SK-N-SH (cell line): Measurements from ENCODE around the gene GTF2H4. TPM values are rescaled to one million over a fixed set of nuclear protein-coding genes. Genes with fewer than 3 reads are reported as not detected.

ENCODE experiments used
- CTCF ChIA-PET: fragments of 300-600, 350-600 bp; formaldehyde crosslinking; extraction: SDS; loops from one replicate; lab custom pipeline; 2021; lab: Yijun Ruan, JAX
- POLR2A ChIA-PET: fragments of 350-600 bp; sonication (Branson Sonifier 250); formaldehyde crosslinking; extraction: SDS; loops from one replicate; lab custom pipeline; 2020; ENCODE audit warnings: antibody characterized with exemption, inconsistent platforms; lab: Yijun Ruan, JAX
- DNase-seq: peaks from one replicate; pipeline ENCODE4 v3.0.0; 2012
- H2AFZ ChIP-seq: fragments of 200-600 bp; sonication (generic); 2 replicates; pipeline ENCODE4 v1.8.1; 2016; ENCODE audit warnings: antibody characterized with exemption, mild to moderate bottlenecking, low read depth
- H3F3A ChIP-seq: fragments of 200-600 bp; sonication (generic); replicated peaks from 2 replicates; pipeline ENCODE3; 2016; ENCODE audit warnings: antibody characterized with exemption, mild to moderate bottlenecking; ENCODE audit not compliant: insufficient read depth
- H3K27ac ChIP-seq, 2 experiments: fragments of 200-500 bp in 1 of 2; fragments of 200-600 bp in 1 of 2; sonication (Bioruptor generic) in 1 of 2; sonication (generic), shearing (Covaris generic) in 1 of 2; 2 replicates each; pipeline versions ENCODE4 v1.5.1 to v1.6.1; 2014 to 2016; ENCODE audit warnings: low read depth in 2 of 2, inconsistent platforms in 1 of 2, low read length in 1 of 2, mild to moderate bottlenecking in 1 of 2, mixed read lengths in 1 of 2
- H3K27me3 ChIP-seq: fragments of 200-600 bp; sonication (generic), shearing (Covaris generic); 2 replicates; pipeline ENCODE4 v1.6.1; 2016; ENCODE audit warnings: mixed run types; ENCODE audit not compliant: insufficient read depth
- H3K36me3 ChIP-seq, 2 experiments: fragments of 200-500 bp in 1 of 2; fragments of 200-600 bp in 1 of 2; sonication (Bioruptor generic) in 1 of 2; sonication (generic) in 1 of 2; replicated peaks in 1 of 2; 2 replicates each; pipeline versions ENCODE3 to v1.5.1; 2014 to 2016; ENCODE audit warnings: low read length in 1 of 2, mild to moderate bottlenecking in 1 of 2; ENCODE audit not compliant: insufficient read depth in 2 of 2, control insufficient read depth in 1 of 2
- H3K4me1 ChIP-seq, 2 experiments: fragments of 200-500 bp in 1 of 2; fragments of 200-600 bp in 1 of 2; sonication (Bioruptor generic) in 1 of 2; sonication (generic), shearing (Covaris generic) in 1 of 2; 2 replicates each; pipeline versions ENCODE4 v1.5.1 to v1.6.1; 2014 to 2016; ENCODE audit warnings: low read depth in 1 of 2, low read length in 1 of 2, mixed run types in 1 of 2; ENCODE audit not compliant: insufficient read depth in 2 of 2, control insufficient read depth in 1 of 2
- H3K4me2 ChIP-seq: fragments of 200-600 bp; sonication (generic), shearing (Covaris generic); 2 replicates; pipeline ENCODE4 v1.6.1; 2017; ENCODE audit warnings: mixed run types
- H3K4me3 ChIP-seq, 2 experiments: fragments of 200-500 bp in 1 of 2; fragments of 200-600 bp in 1 of 2; sonication (Bioruptor generic) in 1 of 2; sonication (generic), shearing (Covaris generic) in 1 of 2; 2 replicates each; pipeline versions ENCODE4 v1.5.1 to v1.8.1; 2014 to 2016; ENCODE audit warnings: low read depth in 2 of 2, inconsistent platforms in 1 of 2, low read length in 1 of 2, mild to moderate bottlenecking in 1 of 2, mixed read lengths in 1 of 2, moderate library complexity in 1 of 2
- H3K79me2 ChIP-seq: fragments of 200-600 bp; sonication (generic); 2 replicates; pipeline ENCODE4 v1.8.1; 2017; ENCODE audit warnings: mild to moderate bottlenecking; ENCODE audit not compliant: insufficient read depth
- H3K9ac ChIP-seq: fragments of 200-600 bp; sonication (generic); 2 replicates; pipeline ENCODE4 v1.6.1; 2017; ENCODE audit warnings: mixed run types
- H3K9me2 ChIP-seq: fragments of 200-600 bp; sonication (generic); 2 replicates; pipeline ENCODE4 v1.6.1; 2017; ENCODE audit warnings: mixed run types
- H3K9me3 ChIP-seq: fragments of 200-600 bp; sonication (generic); 2 replicates; pipeline ENCODE4 v1.6.1; 2017; ENCODE audit warnings: mixed run types, mild to moderate bottlenecking, moderate library complexity
- H4K20me1 ChIP-seq: fragments of 200-600 bp; sonication (generic); 2 replicates; pipeline ENCODE4 v1.6.1; 2017; ENCODE audit warnings: mild to moderate bottlenecking, mixed run types; ENCODE audit not compliant: insufficient read depth
- ELF1 ChIP-seq: IDR thresholded peaks from 2 replicates; pipeline ENCODE4 v1.4.0; 2012
- EP300 ChIP-seq, 2 experiments: IDR thresholded peaks; 2 replicates each; pipeline versions ENCODE4 v1.4.0 to v1.6.1; 2012; ENCODE audit warnings: borderline replicate concordance in 1 of 2, low read depth in 1 of 2, low read length in 1 of 2
- GABPA ChIP-seq: IDR thresholded peaks from 2 replicates; pipeline ENCODE4 v1.4.0; 2012; ENCODE audit warnings: low read depth, mild to moderate bottlenecking
- GATA2 ChIP-seq: sonication (generic); formaldehyde crosslinking; IDR thresholded peaks from 2 replicates; pipeline ENCODE4 v1.5.0; 2020; ENCODE audit warnings: mild to moderate bottlenecking, missing genetic modification reagents
- MXI1 ChIP-seq: IDR thresholded peaks from 2 replicates; pipeline ENCODE4 v1.6.1; 2012; ENCODE audit warnings: mild to moderate bottlenecking, low read depth, low read length, improper control_type of control experiment
- NRF1 ChIP-seq: IDR thresholded peaks from 2 replicates; pipeline ENCODE4 v1.6.1; 2012; ENCODE audit warnings: low read depth, mild to moderate bottlenecking, low read length
- POLR2AphosphoS5 ChIP-seq: IDR thresholded peaks from 2 replicates; pipeline ENCODE4 v1.6.1; 2012; ENCODE audit warnings: low read depth, low read length
- SMC3 ChIP-seq: IDR thresholded peaks from 2 replicates; pipeline ENCODE4 v1.6.1; 2012; ENCODE audit warnings: low read depth, low read length, improper control_type of control experiment
- TAF1 ChIP-seq: IDR thresholded peaks from 2 replicates; pipeline ENCODE4 v1.6.1; 2012; ENCODE audit warnings: low read depth, mild to moderate bottlenecking, low read length, moderate library complexity, borderline replicate concordance
- TCF12 ChIP-seq: IDR thresholded peaks from 2 replicates; pipeline ENCODE4 v1.4.0; 2012
- WGBS: methylation state at CpG from one replicate; pipeline ENCODE4 v1.1.6; 2017; ENCODE audit warnings: low lambda C conversion rate; 5-methylcytosine and 5-hydroxymethylcytosine counted together
- polyA plus RNA-seq, 3 experiments: library from polyadenylated mRNA; depleted of rRNA; stranded (reverse); fragments of >200 nt; gene quantifications; 2 replicates each; pipeline ENCODE4 v1.2.3, GENCODE V29; 2012
- TF ChIP-seq, protein P1 (sequence below): IDR thresholded peaks from 2 replicates; pipeline ENCODE4 v1.4.0; 2012; ENCODE audit warnings: low read depth
- TF ChIP-seq, protein P2 (sequence below): IDR thresholded peaks from 2 replicates; pipeline ENCODE4 v1.6.1; 2012; ENCODE audit warnings: mild to moderate bottlenecking, low read depth, low read length, moderate library complexity
- TF ChIP-seq, protein P3 (sequence below): fragments of 150-350 bp; IDR thresholded peaks from 2 replicates; pipeline ENCODE4 v1.6.1; 2017; ENCODE audit warnings: antibody characterized with exemption, low read length, low read depth, borderline replicate concordance
- TF ChIP-seq, protein P4 (sequence below): IDR thresholded peaks from 2 replicates; pipeline ENCODE4; 2012

The GTF2H4 gene
- polyA plus RNA-seq, 1 of the 3 experiments (the other 2 are of a cell fraction) = 30.7 TPM

GRCh38 chr6:30955367-30956042 lies 47.5 kb downstream of the GTF2H4 start:
- 43% methylated on average over 30 of the region's 46 CpGs for WGBS
- Histone ChIP-seq H3K9me2 (no peaks in the 10 kb centered on the region), H3F3A (no peaks in the 10 kb centered on the region), H3K9ac (no peak overlapping the region)
- POLR2A ChIA-PET = no interaction called here
- TF ChIP-seq MXI1 = no peak
- no peak for TF ChIP-seq ELF1
- TF ChIP-seq EP300 (IDR thresholded peaks at IDR 0.05; ENCODE audit: borderline replicate concordance in 1 of 2, low read depth in 1 of 2, low read length in 1 of 2) = no peak
- TF ChIP-seq, protein P1, sequence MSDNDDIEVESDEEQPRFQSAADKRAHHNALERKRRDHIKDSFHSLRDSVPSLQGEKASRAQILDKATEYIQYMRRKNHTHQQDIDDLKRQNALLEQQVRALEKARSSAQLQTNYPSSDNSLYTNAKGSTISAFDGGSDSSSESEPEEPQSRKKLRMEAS = no peak
- TF ChIP-seq GATA2 (CRISPR knock-in tag) = no peak
- TF ChIP-seq NRF1 = no peak
- peak; percentile 46; the same call in 1 of the 2 replicates for TF ChIP-seq GABPA
- TF ChIP-seq, protein P2, sequence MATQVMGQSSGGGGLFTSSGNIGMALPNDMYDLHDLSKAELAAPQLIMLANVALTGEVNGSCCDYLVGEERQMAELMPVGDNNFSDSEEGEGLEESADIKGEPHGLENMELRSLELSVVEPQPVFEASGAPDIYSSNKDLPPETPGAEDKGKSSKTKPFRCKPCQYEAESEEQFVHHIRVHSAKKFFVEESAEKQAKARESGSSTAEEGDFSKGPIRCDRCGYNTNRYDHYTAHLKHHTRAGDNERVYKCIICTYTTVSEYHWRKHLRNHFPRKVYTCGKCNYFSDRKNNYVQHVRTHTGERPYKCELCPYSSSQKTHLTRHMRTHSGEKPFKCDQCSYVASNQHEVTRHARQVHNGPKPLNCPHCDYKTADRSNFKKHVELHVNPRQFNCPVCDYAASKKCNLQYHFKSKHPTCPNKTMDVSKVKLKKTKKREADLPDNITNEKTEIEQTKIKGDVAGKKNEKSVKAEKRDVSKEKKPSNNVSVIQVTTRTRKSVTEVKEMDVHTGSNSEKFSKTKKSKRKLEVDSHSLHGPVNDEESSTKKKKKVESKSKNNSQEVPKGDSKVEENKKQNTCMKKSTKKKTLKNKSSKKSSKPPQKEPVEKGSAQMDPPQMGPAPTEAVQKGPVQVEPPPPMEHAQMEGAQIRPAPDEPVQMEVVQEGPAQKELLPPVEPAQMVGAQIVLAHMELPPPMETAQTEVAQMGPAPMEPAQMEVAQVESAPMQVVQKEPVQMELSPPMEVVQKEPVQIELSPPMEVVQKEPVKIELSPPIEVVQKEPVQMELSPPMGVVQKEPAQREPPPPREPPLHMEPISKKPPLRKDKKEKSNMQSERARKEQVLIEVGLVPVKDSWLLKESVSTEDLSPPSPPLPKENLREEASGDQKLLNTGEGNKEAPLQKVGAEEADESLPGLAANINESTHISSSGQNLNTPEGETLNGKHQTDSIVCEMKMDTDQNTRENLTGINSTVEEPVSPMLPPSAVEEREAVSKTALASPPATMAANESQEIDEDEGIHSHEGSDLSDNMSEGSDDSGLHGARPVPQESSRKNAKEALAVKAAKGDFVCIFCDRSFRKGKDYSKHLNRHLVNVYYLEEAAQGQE = no peak
- TF ChIP-seq, protein P3, sequence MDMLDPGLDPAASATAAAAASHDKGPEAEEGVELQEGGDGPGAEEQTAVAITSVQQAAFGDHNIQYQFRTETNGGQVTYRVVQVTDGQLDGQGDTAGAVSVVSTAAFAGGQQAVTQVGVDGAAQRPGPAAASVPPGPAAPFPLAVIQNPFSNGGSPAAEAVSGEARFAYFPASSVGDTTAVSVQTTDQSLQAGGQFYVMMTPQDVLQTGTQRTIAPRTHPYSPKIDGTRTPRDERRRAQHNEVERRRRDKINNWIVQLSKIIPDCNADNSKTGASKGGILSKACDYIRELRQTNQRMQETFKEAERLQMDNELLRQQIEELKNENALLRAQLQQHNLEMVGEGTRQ = no peak
- TF ChIP-seq SMC3 = no peak
- peak; percentile 88; the same call in 1 of the 2 replicates for TF ChIP-seq TAF1
- TF ChIP-seq POLR2AphosphoS5 = no peak
- TF ChIP-seq TCF12 = no peak
- TF ChIP-seq, protein P4, sequence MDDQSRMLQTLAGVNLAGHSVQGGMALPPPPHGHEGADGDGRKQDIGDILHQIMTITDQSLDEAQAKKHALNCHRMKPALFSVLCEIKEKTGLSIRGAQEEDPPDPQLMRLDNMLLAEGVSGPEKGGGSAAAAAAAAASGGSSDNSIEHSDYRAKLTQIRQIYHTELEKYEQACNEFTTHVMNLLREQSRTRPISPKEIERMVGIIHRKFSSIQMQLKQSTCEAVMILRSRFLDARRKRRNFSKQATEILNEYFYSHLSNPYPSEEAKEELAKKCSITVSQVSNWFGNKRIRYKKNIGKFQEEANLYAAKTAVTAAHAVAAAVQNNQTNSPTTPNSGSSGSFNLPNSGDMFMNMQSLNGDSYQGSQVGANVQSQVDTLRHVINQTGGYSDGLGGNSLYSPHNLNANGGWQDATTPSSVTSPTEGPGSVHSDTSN = no peak
- TF ChIP-seq, all 33 proteins: peak for 2
- no peaks in the 10 kb centered on the region for H3K9me3 ChIP-seq
- H3K79me2 ChIP-seq = no peaks in the 10 kb centered on the region
- peak overlapping the region in 1 of 2 experiments; percentile 24; a peak in 2 of 4 replicates for H3K4me3 ChIP-seq
- peaks cover 7% of the 10 kb centered on the region; the same call in 1 of the 2 replicates for H3K27me3 ChIP-seq
- no peaks in the 10 kb centered on the region for H4K20me1 ChIP-seq
- peaks cover 4 to 8% of the 10 kb centered on the region in 2 experiments; a peak in 2 of 4 replicates for H3K4me1 ChIP-seq
- 0 out of 2 replicates have a peak overlapping the region, but pooled peaks have one; percentile 40 for H3K4me2 ChIP-seq
- CTCF ChIA-PET = interaction anchor here (0.6 to 0.9 kb wide), 3 partner anchors 27 to 156 kb away, joined by 3 read pairs; no protein-coding TSS in a partner anchor
- H2AFZ ChIP-seq = peak overlapping the region; percentile 51; the same call in 1 of the 2 replicates
- DNase-seq = peak; percentile 45
- H3K36me3 ChIP-seq = no peaks in the 10 kb centered on the region
- no peak overlapping the region for H3K27ac ChIP-seq
